ENCODE measurements around the gene SLC7A14. TPM values are rescaled to one million over a fixed set of nuclear protein-coding genes. Genes with fewer than 3 reads are reported as not detected.

SLC7A14 gene
- total and polyA plus RNA-seq, 2 of the 13 experiments (the other 11 are each of a cell fraction or from before 2014, with no cell fraction given): not detected

DNA sequence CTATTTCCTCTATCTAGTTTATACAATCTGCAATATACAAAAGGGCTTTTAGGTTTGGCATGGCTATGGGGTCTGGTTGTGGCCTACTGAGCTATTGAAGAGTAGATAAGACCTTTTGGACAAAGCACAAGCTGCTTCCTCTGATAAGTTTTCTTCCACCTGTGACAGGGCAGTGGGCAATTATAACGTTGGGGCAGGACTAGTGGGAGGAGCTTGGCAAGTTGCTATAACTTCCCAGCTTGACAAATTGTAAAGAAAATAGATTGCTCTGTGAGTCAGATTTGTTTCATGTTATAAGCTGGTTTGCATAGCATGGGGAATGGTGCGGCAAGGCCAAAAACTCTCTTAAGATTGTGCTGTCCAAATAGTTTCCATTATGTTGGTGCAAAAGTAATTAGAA, 64.9 kb downstream of the SLC7A14 start (continued):
- TF ChIP-seq ZNF773 (CRISPR knock-in tag; IDR thresholded peaks at IDR 0.05; ENCODE audit: borderline replicate concordance) (no peak), HHEX (CRISPR knock-in tag; IDR thresholded peaks at IDR 0.05) (no peak), EP300 (IDR thresholded peaks at IDR 0.05; ENCODE audit: low read depth in 2 of 2, low read length in 2 of 2) (no peak), EP300 (CRISPR knock-in tag; IDR thresholded peaks at IDR 0.05; ENCODE audit: borderline replicate concordance) (no peak), PHF20 (CRISPR knock-in tag; IDR thresholded peaks at IDR 0.05) (no peak), ZNF3 (CRISPR knock-in tag; IDR thresholded peaks at IDR 0.05) (no peak), SIN3A (IDR thresholded peaks at IDR 0.05; ENCODE audit: borderline replicate concordance, low read depth, low read length) (no peak)
- TF ChIP-seq, protein P1, sequence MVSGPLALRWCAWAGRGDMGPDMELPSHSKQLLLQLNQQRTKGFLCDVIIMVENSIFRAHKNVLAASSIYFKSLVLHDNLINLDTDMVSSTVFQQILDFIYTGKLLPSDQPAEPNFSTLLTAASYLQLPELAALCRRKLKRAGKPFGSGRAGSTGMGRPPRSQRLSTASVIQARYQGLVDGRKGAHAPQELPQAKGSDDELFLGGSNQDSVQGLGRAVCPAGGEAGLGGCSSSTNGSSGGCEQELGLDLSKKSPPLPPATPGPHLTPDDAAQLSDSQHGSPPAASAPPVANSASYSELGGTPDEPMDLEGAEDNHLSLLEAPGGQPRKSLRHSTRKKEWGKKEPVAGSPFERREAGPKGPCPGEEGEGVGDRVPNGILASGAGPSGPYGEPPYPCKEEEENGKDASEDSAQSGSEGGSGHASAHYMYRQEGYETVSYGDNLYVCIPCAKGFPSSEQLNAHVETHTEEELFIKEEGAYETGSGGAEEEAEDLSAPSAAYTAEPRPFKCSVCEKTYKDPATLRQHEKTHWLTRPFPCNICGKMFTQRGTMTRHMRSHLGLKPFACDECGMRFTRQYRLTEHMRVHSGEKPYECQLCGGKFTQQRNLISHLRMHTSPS (CRISPR knock-in tag; IDR thresholded peaks at IDR 0.05; ENCODE audit: low read depth): no peak
- TF ChIP-seq, protein P2, sequence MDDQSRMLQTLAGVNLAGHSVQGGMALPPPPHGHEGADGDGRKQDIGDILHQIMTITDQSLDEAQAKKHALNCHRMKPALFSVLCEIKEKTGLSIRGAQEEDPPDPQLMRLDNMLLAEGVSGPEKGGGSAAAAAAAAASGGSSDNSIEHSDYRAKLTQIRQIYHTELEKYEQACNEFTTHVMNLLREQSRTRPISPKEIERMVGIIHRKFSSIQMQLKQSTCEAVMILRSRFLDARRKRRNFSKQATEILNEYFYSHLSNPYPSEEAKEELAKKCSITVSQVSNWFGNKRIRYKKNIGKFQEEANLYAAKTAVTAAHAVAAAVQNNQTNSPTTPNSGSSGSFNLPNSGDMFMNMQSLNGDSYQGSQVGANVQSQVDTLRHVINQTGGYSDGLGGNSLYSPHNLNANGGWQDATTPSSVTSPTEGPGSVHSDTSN (CRISPR knock-in tag; IDR thresholded peaks at IDR 0.05; ENCODE audit: borderline replicate concordance): no peak
- TF ChIP-seq, protein P3, sequence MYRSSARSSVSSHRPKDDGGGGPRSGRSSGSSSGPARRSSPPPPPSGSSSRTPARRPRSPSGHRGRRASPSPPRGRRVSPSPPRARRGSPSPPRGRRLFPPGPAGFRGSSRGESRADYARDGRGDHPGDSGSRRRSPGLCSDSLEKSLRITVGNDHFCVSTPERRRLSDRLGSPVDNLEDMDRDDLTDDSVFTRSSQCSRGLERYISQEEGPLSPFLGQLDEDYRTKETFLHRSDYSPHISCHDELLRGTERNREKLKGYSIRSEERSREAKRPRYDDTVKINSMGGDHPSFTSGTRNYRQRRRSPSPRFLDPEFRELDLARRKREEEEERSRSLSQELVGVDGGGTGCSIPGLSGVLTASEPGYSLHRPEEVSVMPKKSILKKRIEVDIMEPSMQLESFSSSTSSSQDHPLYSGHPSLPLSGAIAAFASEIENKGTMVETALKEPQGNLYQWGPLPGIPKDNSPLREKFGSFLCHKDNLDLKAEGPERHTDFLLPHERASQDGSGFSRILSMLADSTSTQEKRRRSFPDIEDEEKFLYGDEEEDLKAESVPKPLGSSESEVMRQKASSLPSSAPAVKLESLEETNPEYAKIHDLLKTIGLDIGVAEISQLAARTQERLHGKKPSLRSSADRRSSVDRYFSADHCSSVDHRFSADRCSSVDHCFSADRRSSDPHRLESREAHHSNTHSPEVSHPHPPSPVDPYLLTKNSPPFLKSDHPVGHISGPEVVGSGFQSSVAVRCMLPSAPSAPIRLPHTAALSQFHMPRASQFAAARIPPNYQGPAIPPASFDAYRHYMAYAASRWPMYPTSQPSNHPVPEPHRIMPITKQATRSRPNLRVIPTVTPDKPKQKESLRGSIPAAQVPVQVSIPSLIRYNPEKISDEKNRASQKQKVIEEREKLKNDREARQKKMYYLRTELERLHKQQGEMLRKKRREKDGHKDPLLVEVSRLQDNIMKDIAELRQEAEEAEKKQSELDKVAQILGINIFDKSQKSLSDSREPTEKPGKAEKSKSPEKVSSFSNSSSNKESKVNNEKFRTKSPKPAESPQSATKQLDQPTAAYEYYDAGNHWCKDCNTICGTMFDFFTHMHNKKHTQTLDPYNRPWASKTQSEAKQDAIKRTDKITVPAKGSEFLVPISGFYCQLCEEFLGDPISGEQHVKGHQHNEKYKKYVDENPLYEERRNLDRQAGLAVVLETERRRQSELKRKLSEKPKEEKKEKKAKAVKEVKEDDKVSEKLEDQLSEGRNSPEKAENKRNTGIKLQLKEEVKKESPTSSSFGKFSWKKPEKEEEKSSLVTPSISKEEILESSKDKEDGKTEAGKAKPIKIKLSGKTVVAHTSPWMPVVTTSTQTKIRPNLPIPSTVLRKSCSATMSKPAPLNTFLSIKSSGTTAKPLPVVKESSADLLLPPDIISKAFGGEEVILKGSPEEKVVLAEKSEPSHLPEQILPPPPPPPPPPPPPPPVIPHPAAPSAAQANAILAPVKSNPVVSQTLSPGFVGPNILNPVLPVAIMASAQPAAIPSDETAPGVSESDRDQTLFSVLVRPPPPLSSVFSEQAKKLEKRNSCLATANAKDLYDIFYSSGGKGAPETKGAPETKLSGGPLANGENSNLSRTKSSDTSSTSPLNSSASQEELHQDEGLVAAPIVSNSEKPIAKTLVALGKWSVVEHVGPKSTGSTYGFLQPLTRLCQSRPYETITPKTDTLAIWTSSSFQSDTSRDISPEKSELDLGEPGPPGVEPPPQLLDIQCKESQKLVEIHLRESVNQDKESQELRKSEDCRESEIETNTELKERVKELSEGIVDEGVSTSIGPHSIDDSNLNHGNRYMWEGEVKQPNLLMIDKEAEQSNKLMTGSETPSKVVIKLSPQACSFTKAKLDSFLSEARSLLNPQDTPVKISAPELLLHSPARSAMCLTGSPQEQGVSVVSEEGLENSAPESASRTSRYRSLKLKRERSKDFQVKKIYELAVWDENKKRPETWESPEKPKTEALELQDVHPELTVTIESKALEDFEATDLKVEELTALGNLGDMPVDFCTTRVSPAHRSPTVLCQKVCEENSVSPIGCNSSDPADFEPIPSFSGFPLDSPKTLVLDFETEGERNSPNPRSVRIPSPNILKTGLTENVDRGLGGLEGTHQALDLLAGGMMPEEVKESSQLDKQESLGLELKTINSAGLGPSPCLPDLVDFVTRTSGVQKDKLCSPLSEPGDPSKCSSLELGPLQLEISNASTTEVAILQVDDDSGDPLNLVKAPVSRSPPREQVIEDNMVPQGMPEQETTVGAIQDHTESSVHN (CRISPR knock-in tag; IDR thresholded peaks at IDR 0.05): no peak
